Naive thymus-derived CD4-positive, alpha-beta T cell (primary cell): ENCODE results near the gene CXCR6. TPM values are rescaled to one million over a fixed set of nuclear protein-coding genes. Genes with fewer than 3 reads are reported as not detected.

ENCODE experiments used
- ATAC-seq: fragments of 150-1000 bp; cut with Tn5 transposase; 2 replicates; pipeline ENCODE4 v1.10.0; 2021; ENCODE audit warnings: mild to moderate bottlenecking, moderate library complexity
- CTCF ChIA-PET: fragments of 350-600 bp; sonication (Branson Sonifier 250); formaldehyde crosslinking; loops from one replicate; lab custom pipeline; 2021; ENCODE audit warnings: antibody characterized with exemption; lab: Charles Lee
- POLR2A ChIA-PET: fragments of 350-600 bp; sonication (Branson Sonifier 250); formaldehyde crosslinking; loops from one replicate; lab custom pipeline; 2021; ENCODE audit warnings: antibody characterized with exemption, inconsistent platforms; lab: Charles Lee
- DNase-seq, 9 donors: peaks; one replicate each; pipeline versions ENCODE4 v3.0.0 to v3.0.0-alpha.2; 2020 to 2022; ENCODE audit warnings: mixed read lengths in 1 of 9
- H3K27ac ChIP-seq: one replicate; pipeline ENCODE4 v1.7.0; 2013; ENCODE audit warnings: mild to moderate bottlenecking, low read depth, low read length, moderate library complexity
- H3K27me3 ChIP-seq, 2 donors: one replicate each; pipeline ENCODE4 v1.7.0; 2013; ENCODE audit warnings: low read length in 2 of 2, mild to moderate bottlenecking in 2 of 2, moderate library complexity in 2 of 2; ENCODE audit not compliant: control insufficient read depth in 2 of 2, insufficient read depth in 2 of 2
- H3K36me3 ChIP-seq, 3 experiments: 1 replicate in 2 of 3; 2 replicates in 1 of 3; pipeline ENCODE4 v1.7.0; 2013; ENCODE audit warnings: low read length in 3 of 3, mild to moderate bottlenecking in 3 of 3, moderate library complexity in 1 of 3; ENCODE audit not compliant: insufficient read depth in 3 of 3, control insufficient read depth in 2 of 3
- H3K4me1 ChIP-seq, 2 donors: one replicate each; pipeline ENCODE4 v1.7.0; 2013; ENCODE audit warnings: low read length in 2 of 2, mild to moderate bottlenecking in 2 of 2, moderate library complexity in 1 of 2; ENCODE audit not compliant: control insufficient read depth in 2 of 2, insufficient read depth in 2 of 2
- H3K4me3 ChIP-seq: 2 replicates; pipeline ENCODE4 v1.7.0; 2013; ENCODE audit warnings: mild to moderate bottlenecking, low read length
- H3K9me3 ChIP-seq, 3 experiments: 1 replicate in 2 of 3; 2 replicates in 1 of 3; pipeline ENCODE4 v1.7.0; 2013; ENCODE audit warnings: low read length in 3 of 3; ENCODE audit not compliant: control insufficient read depth in 2 of 3
- H3K27ac Mint-ChIP-seq, 9 donors: one replicate each; pipeline ENCODE4 v1.8.0; 2020 to 2022; ENCODE audit warnings: mixed read lengths in 9 of 9, mild to moderate bottlenecking in 8 of 9, moderate library complexity in 5 of 9, inconsistent platforms in 2 of 9
- H3K27me3 Mint-ChIP-seq, 5 donors: one replicate each; pipeline ENCODE4 v1.8.0; 2021 to 2022; ENCODE audit warnings: mixed read lengths in 5 of 5, mild to moderate bottlenecking in 1 of 5
- H3K36me3 Mint-ChIP-seq, 5 donors: one replicate each; pipeline ENCODE4 v1.8.0; 2020 to 2022; ENCODE audit warnings: mixed read lengths in 5 of 5, mild to moderate bottlenecking in 3 of 5, inconsistent platforms in 1 of 5
- H3K4me1 Mint-ChIP-seq, 7 donors: one replicate each; pipeline ENCODE4 v1.8.0; 2020 to 2022; ENCODE audit warnings: mixed read lengths in 7 of 7, mild to moderate bottlenecking in 3 of 7, inconsistent platforms in 1 of 7
- H3K4me3 Mint-ChIP-seq, 10 donors: one replicate each; pipeline ENCODE4 v1.8.0; 2020 to 2022; ENCODE audit warnings: mild to moderate bottlenecking in 10 of 10, mixed read lengths in 10 of 10, moderate library complexity in 6 of 10, inconsistent platforms in 2 of 10
- H3K9me3 Mint-ChIP-seq, 11 donors: one replicate each; pipeline ENCODE4 v1.8.0; 2020 to 2022; ENCODE audit warnings: mixed read lengths in 11 of 11, mild to moderate bottlenecking in 4 of 11, inconsistent platforms in 1 of 11, moderate library complexity in 1 of 11
- intact Hi-C, 2 donors: fragments of 100-400 bp; cut with micrococcal nuclease; formaldehyde crosslinking; loops; one replicate each; pipeline ENCODE4 v1.15.1; 2023
- polyA plus RNA-seq, 2 donors: library from polyadenylated mRNA; unstranded; fragments of 300-500 nt; fragmentation: Illumina TruSeq; gene quantifications; one replicate each; pipeline ENCODE4 v1.2.3, GENCODE V29; 2021
- total RNA-seq, 6 experiments: library from RNA in 5 of 6; stranded (reverse) in 5 of 6; gene quantifications; 1 replicate in 5 of 6; 2 replicates in 1 of 6; pipeline ENCODE4 v1.2.3 and lab custom pipeline; 2021 to 2026

Gene CXCR6
- total and polyA plus RNA-seq, 7 experiments from 2014 or later, result 0.12 to 33.7 (median 0.23) TPM; not detected in 1

DNA sequence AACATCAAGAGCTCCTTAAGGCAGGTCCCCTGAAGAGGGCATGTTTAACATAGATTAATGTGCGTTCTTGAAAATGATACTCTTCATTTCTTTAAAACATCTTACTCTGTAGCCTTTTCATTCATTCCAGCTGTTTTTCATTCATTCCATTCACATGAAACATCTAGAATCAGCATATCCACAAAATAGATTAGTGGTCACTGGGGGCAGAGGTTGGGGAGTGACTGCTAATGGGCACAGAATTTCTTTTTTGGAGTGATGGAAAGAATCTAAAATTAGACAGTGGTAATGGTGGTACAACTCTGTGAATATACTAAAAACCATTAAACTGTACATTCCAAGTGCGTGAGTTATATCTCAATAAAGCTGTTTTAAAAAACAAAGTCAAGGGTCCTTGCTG is 15.4 kb upstream of the CXCR6 start:
- CTCF ChIA-PET, result interaction anchor here (1.1 to 19.0 kb wide), 3 partner anchors 19 to 167 kb away, joined by 3 to 336 read pairs (median 5); no protein-coding TSS in a partner anchor
- ATAC-seq (no peak), DNase-seq (no peak)
- no peaks in the 10 kb centered on the region for H3K4me1 ChIP-seq
- intact Hi-C loops, result loop anchor here (2.0 to 5.0 kb wide), 3 partner anchors 57 to 891 kb away; no protein-coding TSS in a partner anchor
- H3K4me3 ChIP-seq, result no peak overlapping the region
- Mint-ChIP-seq H3K27ac (peak overlapping the region in 2 of 9 donors; percentile 31 to 73), H3K27me3 (no peaks in the 10 kb centered on the region), H3K4me3 (no peak overlapping the region), H3K36me3 (peaks cover 11 to 79% (median 47%) of the 10 kb centered on the region in 5 donors), H3K4me1 (peaks cover 3 to 14% (median 9%) of the 10 kb centered on the region in 7 donors), H3K9me3 (no peaks in the 10 kb centered on the region)
- no peaks in the 10 kb centered on the region for H3K9me3 ChIP-seq
- peaks cover 10 to 62% (median 29%) of the 10 kb centered on the region in 3 experiments for H3K36me3 ChIP-seq
- no peak overlapping the region for H3K27ac ChIP-seq
- H3K27me3 ChIP-seq, result no peaks in the 10 kb centered on the region
- POLR2A ChIA-PET, result interaction anchor here (0.9 kb wide), 1 partner anchor 168 kb away, joined by 3 read pairs; no protein-coding TSS in a partner anchor

- H3K27me3 ChIP-seq, result no peaks in the 10 kb centered on the region
- Mint-ChIP-seq H3K36me3 (peaks cover 11 to 82% (median 53%) of the 10 kb centered on the region in 5 donors), H3K9me3 (no peaks in the 10 kb centered on the region), H3K4me1 (peaks cover 4 to 9% (median 5%) of the 10 kb centered on the region in 7 donors), H3K27me3 (no peaks in the 10 kb centered on the region), H3K4me3 (no peak overlapping the region), H3K27ac (peak overlapping the region in 2 of 9 donors; percentile 54 to 73)
- H3K4me3 ChIP-seq, result no peak overlapping the region
- intact Hi-C loops, result loop anchor here (1.0 to 5.0 kb wide), 9 partner anchors 58 to 892 kb away; partner anchors contain the start of gene LZTFL1 (in 1 of the 2)
- no peaks in the 10 kb centered on the region for H3K9me3 ChIP-seq
- ChIA-PET CTCF (interaction anchor here (0.5 to 19.0 kb wide), 16 partner anchors 10 to 938 kb away, joined by 3 to 336 read pairs (median 3); no protein-coding TSS in a partner anchor), POLR2A (no interaction called here)
- DNase-seq (peak; percentile 49 to 79 (median 64)), ATAC-seq (peak; percentile 88)
- no peak overlapping the region for H3K27ac ChIP-seq
- H3K4me1 ChIP-seq, result no peaks in the 10 kb centered on the region
- H3K36me3 ChIP-seq, result peaks cover 10 to 60% (median 16%) of the 10 kb centered on the region in 3 experiments
These were observed 14.1 kb upstream of the CXCR6 start for GRCh38 chr3:45929042-45929679.

DNA sequence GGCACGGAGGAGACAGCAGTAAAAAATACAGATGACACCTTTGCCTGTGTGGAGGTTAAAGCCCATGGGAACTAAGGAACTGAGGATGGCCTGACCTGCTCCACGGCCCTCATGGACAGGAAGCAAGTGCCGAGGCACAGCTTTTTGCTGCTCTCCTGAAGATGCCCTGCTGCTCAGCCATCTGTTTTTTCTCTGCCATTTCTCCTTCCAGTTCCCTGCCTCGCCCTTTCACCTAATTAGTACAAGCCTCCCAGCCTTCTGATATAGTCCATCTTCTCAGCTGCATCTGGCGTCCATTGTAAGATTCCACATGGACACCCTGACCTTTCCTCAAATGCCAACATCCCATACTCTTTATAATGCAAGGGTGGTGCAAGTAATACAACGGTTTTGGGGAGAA is 11.8 kb upstream of the CXCR6 start:
- Histone ChIP-seq H3K4me1 (no peaks in the 10 kb centered on the region), H3K27me3 (no peaks in the 10 kb centered on the region), H3K9me3 (no peaks in the 10 kb centered on the region), H3K36me3 (peaks cover 10 to 82% (median 29%) of the 10 kb centered on the region in 3 experiments), H3K4me3 (no peak overlapping the region), H3K27ac (no peak overlapping the region)
- no peak for ATAC-seq
- ChIA-PET POLR2A (interaction anchor here (0.8 kb wide), 1 partner anchor 38 kb away, joined by 3 read pairs; no protein-coding TSS in a partner anchor), CTCF (interaction anchor here (0.9 to 19.0 kb wide), 3 partner anchors 149 to 271 kb away, joined by 4 to 336 read pairs (median 9); no protein-coding TSS in a partner anchor)
- intact Hi-C loops, result no loop called here
- H3K36me3 Mint-ChIP-seq, result peaks cover 18 to 86% (median 56%) of the 10 kb centered on the region in 5 donors
- no peak overlapping the region for H3K4me3 Mint-ChIP-seq
- DNase-seq, result no peak
- H3K27me3 Mint-ChIP-seq, result no peaks in the 10 kb centered on the region
- peak overlapping the region in 2 of 9 donors; percentile 50 to 63 for H3K27ac Mint-ChIP-seq
- peaks cover 0 to 9% (median 5%) of the 10 kb centered on the region in 7 donors for H3K4me1 Mint-ChIP-seq
- H3K9me3 Mint-ChIP-seq, result no peaks in the 10 kb centered on the region

- Mint-ChIP-seq H3K27ac (no peak overlapping the region), H3K4me1 (peaks cover 0 to 9% (median 5%) of the 10 kb centered on the region in 7 donors)
These were observed 11.2 kb upstream of the CXCR6 start for GRCh38 chr3:45932112-45932511.

GRCh38 chr3:45933591-45933990 is 9.7 kb upstream of the CXCR6 start:
- Histone ChIP-seq H3K4me1 (no peaks in the 10 kb centered on the region), H3K36me3 (peaks cover 7 to 89% (median 24%) of the 10 kb centered on the region in 3 experiments), H3K27ac (no peak overlapping the region), H3K4me3 (no peak overlapping the region), H3K27me3 (no peaks in the 10 kb centered on the region), H3K9me3 (no peaks in the 10 kb centered on the region)
- no peaks in the 10 kb centered on the region for H3K27me3 Mint-ChIP-seq
- peaks cover 18 to 78% (median 48%) of the 10 kb centered on the region in 5 donors for H3K36me3 Mint-ChIP-seq
- peak overlapping the region in 1 of 9 donors; percentile 48 for H3K27ac Mint-ChIP-seq
- ChIA-PET CTCF (interaction anchor here (19.0 kb wide), 1 partner anchor 147 kb away, joined by 336 read pairs; no protein-coding TSS in a partner anchor), POLR2A (no interaction called here)
- DNase-seq (no peak), ATAC-seq (no peak)
- H3K4me1 Mint-ChIP-seq, result peaks cover 1 to 12% (median 4%) of the 10 kb centered on the region in 7 donors
- H3K9me3 Mint-ChIP-seq, result no peaks in the 10 kb centered on the region
- intact Hi-C loops, result no loop called here
- H3K4me3 Mint-ChIP-seq, result no peak overlapping the region

More at GRCh38 chr3:45932112-45932511, 11.2 kb upstream of the CXCR6 start:
- Histone ChIP-seq H3K36me3 (peaks cover 10 to 88% (median 29%) of the 10 kb centered on the region in 3 experiments), H3K4me1 (no peaks in the 10 kb centered on the region), H3K27ac (no peak overlapping the region), H3K9me3 (no peaks in the 10 kb centered on the region), H3K4me3 (no peak overlapping the region), H3K27me3 (no peaks in the 10 kb centered on the region)
- POLR2A ChIA-PET, result interaction anchor here (0.8 kb wide), 1 partner anchor 37 kb away, joined by 3 read pairs; no protein-coding TSS in a partner anchor
- Mint-ChIP-seq H3K4me3 (no peak overlapping the region), H3K9me3 (no peaks in the 10 kb centered on the region), H3K36me3 (peaks cover 18 to 82% (median 52%) of the 10 kb centered on the region in 5 donors), H3K27me3 (no peaks in the 10 kb centered on the region)
- peak; percentile 74 for ATAC-seq
- CTCF ChIA-PET, result interaction anchor here (0.6 to 19.0 kb wide), 3 partner anchors 98 to 272 kb away, joined by 3 to 336 read pairs (median 4); no protein-coding TSS in a partner anchor
- no peak for DNase-seq
- intact Hi-C loops, result no loop called here

- Mint-ChIP-seq H3K36me3 (peaks cover 13 to 63% (median 39%) of the 10 kb centered on the region in 5 donors), H3K9me3 (peaks cover 0 to 6% (median 0%) of the 10 kb centered on the region in 11 donors), H3K4me1 (peaks cover 7 to 23% (median 10%) of the 10 kb centered on the region in 7 donors), H3K27me3 (no peaks in the 10 kb centered on the region), H3K27ac (no peak overlapping the region), H3K4me3 (no peak overlapping the region)
- peaks cover 0 to 62% (median 14%) of the 10 kb centered on the region in 3 experiments for H3K36me3 ChIP-seq
- ChIA-PET POLR2A (interaction anchor here (0.8 kb wide), 1 partner anchor 140 kb away, joined by 3 read pairs; no protein-coding TSS in a partner anchor), CTCF (interaction anchor here (0.6 to 19.0 kb wide), 3 partner anchors 10 to 852 kb away, joined by 3 to 336 read pairs (median 3); no protein-coding TSS in a partner anchor)
- ATAC-seq (no peak), DNase-seq (no peak)
- no peaks in the 10 kb centered on the region for H3K27me3 ChIP-seq
- peaks cover 5 to 10% of the 10 kb centered on the region in 2 donors for H3K4me1 ChIP-seq
- H3K27ac ChIP-seq, result no peak overlapping the region
- intact Hi-C loops, result no loop called here
- H3K4me3 ChIP-seq, result no peak overlapping the region
- H3K9me3 ChIP-seq, result no peaks in the 10 kb centered on the region
These were observed 7.0 kb upstream of the CXCR6 start for GRCh38 chr3:45936261-45936660.
